NT2/D1 (cell line): Measurements from ENCODE around the gene MZT1.

Source experiments
- YY1 ChIP-seq: IDR thresholded peaks from 2 replicates; pipeline ENCODE4 v1.6.1; 2011; ENCODE audit not compliant: insufficient read length, insufficient read depth
- ZNF274 ChIP-seq: IDR thresholded peaks from 2 replicates; pipeline ENCODE4 v1.6.1; 2011; ENCODE audit warnings: mild to moderate bottlenecking, low read depth, low read length

GRCh38 chr13:72751220-72751619 is 23.8 kb upstream of the MZT1 start:
- no peak for TF ChIP-seq YY1
- TF ChIP-seq ZNF274 = no peak
